NAMALWA (cell line): ENCODE data around the gene SUCLA2.
"Not testable (repeated sequence)": the region's sequence is repeated elsewhere in the genome, so short reads cannot be mapped to it uniquely, and the experiment has no call there.

ENCODE experiments used
- DNase-seq: peaks from one replicate; pipeline ENCODE4 v3.0.0-alpha.2; 2015; ENCODE audit warnings: low spot score

The SUCLA2 gene

GRCh38 chr13:47991859-47992258 lies 9.2 kb downstream of the SUCLA2 start:
- DNase-seq = no peak

GRCh38 chr13:47990920-47991466 lies 10.1 kb downstream of the SUCLA2 start:
- DNase-seq = no peak

GRCh38 chr13:47990427-47990826 lies 10.6 kb downstream of the SUCLA2 start:
- DNase-seq = no peak

GRCh38 chr13:47983070-47983469 lies 18.0 kb downstream of the SUCLA2 start:
- no peak for DNase-seq

- DNase-seq = no peak
Measured at GRCh38 chr13:47976325-47976724, 24.7 kb downstream of the SUCLA2 start.

GRCh38 chr13:47964863-47965262 lies 36.2 kb downstream of the SUCLA2 start:
- no peak for DNase-seq

- no peak for DNase-seq
Measured at GRCh38 chr13:47962237-47962636, 38.8 kb downstream of the SUCLA2 start.

- DNase-seq = no peak
Measured at GRCh38 chr13:47959468-47960247, 41.4 kb downstream of the SUCLA2 start.

- no peak for DNase-seq
Measured at GRCh38 chr13:47957073-47957472, 44.0 kb downstream of the SUCLA2 start.

GRCh38 chr13:47955836-47956235 lies 45.2 kb downstream of the SUCLA2 start:
- no peak for DNase-seq

- no peak for DNase-seq
Measured at GRCh38 chr13:47949799-47950198, 51.3 kb downstream of the SUCLA2 start.

GRCh38 chr13:47945738-47946137 lies 55.3 kb downstream of the SUCLA2 start:
- no peak for DNase-seq

- not testable (repeated sequence) for DNase-seq
Measured at GRCh38 chr13:47945146-47945545, 55.9 kb downstream of the SUCLA2 start.

- DNase-seq = no peak
Measured at GRCh38 chr13:47934371-47934770, 66.7 kb downstream of the SUCLA2 start.

GRCh38 chr13:47932950-47933923 lies 67.8 kb downstream of the SUCLA2 start:
- peak; percentile 37 for DNase-seq

GRCh38 chr13:47930649-47931165 lies 70.4 kb downstream of the SUCLA2 start:
- DNase-seq = no peak

GRCh38 chr13:47929156-47929555 lies 71.9 kb downstream of the SUCLA2 start:
- DNase-seq = no peak

GRCh38 chr13:47917022-47917574 lies 84.0 kb downstream of the SUCLA2 start:
- no peak for DNase-seq

- DNase-seq = no peak
Measured at GRCh38 chr13:47908197-47908902, 92.7 kb downstream of the SUCLA2 start.

GRCh38 chr13:47904891-47905290 lies 96.2 kb downstream of the SUCLA2 start:
- DNase-seq = no peak

GRCh38 chr13:47904241-47904640 lies 96.8 kb downstream of the SUCLA2 start:
- no peak for DNase-seq
